NCI-H82 (cell line): ENCODE measurements around the gene OXCT2.
"Not testable (repeated sequence)": the region's sequence is repeated elsewhere in the genome, so short reads cannot be mapped to it uniquely, and the experiment has no call there.

Experiments
- DNase-seq: peaks from one replicate; lab custom pipeline; 2025; lab: John Stamatoyannopoulos, UW

Gene OXCT2

GRCh38 chr1:39787468-39787867 lies 16.3 kb upstream of the OXCT2 start:
- DNase-seq, result no peak

DNA sequence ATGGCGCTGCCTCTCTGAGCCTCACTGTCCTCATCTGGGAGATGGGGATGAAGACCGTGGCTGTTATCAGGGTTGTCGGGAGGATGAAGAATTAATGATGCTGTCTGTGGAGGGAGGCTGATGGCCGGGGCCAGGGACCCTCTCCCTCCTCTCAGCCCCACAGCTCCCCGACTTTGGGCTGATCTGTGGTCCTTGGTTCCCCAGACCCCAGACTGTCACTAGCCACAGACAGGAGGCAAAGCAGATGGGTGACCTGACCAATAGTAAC lies 15.9 kb upstream of the OXCT2 start:
- not testable (repeated sequence) for DNase-seq

- not testable (repeated sequence) for DNase-seq
These were observed 15.4 kb upstream of the OXCT2 start for GRCh38 chr1:39786303-39787107.

DNA sequence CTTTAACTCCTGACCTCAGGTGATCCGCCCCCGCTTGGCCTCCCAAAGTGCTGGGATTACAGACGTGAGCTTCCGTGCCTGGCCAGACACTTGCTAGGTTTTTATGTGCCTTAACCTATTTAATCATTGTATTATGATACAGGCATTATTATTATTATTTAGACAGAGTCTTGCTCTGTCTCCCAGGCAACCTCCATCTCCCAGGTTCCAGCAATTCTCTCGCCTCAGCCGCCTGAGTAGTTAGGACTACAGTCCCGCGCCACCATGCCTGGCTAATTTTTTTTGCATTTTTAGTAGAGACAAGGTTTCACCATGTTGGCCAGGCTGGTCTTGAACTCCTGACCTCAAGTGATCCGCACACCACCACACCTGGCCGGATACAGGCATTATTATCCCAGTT lies 11.5 kb upstream of the OXCT2 start:
- DNase-seq, result not testable (repeated sequence)

DNA sequence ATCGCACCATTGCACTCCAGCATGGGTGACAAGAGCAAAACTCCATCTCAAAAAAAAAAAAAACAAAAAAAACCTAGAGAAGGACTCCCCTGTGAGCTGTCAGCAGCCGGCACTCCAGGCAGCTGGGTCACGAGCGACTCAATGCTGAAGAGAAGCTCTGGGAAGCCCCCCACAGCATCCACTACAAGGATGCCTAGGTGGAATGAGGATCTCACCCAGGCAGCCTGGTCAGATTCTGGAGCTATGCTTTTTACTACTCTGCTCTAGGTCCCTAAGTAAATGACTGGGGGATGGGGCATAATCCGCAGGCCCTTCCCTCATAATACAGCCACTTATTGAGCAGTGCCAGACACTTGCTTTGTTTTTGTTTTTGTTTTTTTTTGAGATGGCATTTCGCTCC lies 11.0 kb upstream of the OXCT2 start:
- no peak for DNase-seq

DNA sequence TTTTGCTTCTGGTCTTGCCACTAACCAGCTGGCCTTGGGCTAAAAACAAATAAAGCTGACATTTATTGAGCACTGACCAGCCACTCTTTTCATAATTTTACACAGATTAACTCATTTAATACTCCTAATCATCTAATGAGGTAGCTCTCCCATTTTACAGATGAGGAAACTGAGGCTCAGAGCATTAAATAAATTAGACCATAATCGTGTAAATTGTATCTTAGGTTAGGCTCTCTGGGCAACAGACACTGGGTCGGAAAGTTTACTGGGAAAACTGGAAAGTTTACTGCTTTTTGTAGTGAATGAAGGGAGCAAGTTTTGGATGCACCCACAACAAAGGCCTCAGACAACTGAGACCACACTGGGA lies 10.2 kb upstream of the OXCT2 start:
- DNase-seq, result no peak

DNA sequence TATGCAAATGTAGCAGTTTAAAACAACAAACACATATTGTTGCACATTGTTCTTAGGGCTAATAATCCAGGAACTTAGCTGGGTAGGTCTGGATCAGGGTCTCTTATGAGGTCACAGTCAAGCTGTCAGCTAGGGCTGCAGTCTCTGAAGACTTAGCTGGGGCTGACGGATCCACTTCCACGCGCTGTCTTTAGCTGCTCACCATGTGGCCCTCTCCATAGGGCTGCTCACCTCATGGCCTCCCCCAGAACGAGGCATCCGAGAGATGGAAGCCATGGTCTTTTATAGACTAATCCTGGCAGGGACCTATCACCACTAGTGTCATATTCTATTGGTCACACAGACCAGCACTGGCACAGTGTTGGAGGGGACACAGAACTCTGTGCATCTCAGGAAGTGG lies 8.7 kb upstream of the OXCT2 start:
- no peak for DNase-seq

DNA sequence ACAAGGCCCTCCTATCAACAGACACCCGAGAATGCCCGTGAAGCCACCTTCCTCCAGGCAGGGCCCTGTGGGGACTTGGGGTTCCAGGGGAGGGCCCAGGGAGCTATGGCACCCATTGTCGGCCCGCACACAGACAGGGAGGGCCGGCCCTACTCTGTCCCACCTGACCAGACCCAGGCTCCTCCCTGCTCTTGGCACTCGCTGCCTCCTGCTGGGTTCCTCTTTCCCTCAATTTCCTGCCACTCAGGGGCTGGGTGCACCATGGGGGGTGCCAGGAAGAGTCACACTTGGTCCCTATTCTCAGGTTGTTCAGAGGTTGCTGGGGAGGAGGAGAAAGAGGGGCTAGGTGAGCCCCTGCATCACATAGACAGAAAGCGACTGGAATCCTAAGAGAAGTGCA lies 8.0 kb upstream of the OXCT2 start:
- no peak for DNase-seq

- DNase-seq, result not testable (repeated sequence)
These were observed 7.4 kb upstream of the OXCT2 start for GRCh38 chr1:39778463-39779099.

DNA sequence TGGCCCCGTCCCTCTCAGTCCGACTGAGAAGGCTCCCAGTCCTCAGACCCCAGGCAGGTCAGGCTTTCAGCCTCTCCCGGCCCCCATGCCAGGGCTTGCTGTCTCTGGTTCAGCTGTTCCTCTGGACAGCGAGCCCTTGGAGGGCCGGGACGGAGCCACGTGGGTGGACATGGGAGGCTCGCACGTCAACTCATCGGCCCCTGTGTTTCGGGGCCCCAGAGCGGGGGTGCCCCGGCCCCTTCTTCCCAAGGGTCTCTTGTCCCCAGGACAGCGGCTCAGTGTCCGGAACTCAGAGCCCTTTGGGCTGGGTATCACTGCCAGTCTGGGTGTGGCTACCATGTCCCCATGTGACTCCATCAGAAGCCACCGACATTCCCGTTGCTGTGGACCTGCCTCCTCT lies 6.7 kb upstream of the OXCT2 start:
- DNase-seq, result not testable (repeated sequence)

GRCh38 chr1:39777306-39777705 lies 6.2 kb upstream of the OXCT2 start:
- DNase-seq, result no peak

- no peak for DNase-seq
These were observed 5.7 kb upstream of the OXCT2 start for GRCh38 chr1:39776886-39777285.

GRCh38 chr1:39776400-39776713 lies 5.2 kb upstream of the OXCT2 start:
- no peak for DNase-seq

DNA sequence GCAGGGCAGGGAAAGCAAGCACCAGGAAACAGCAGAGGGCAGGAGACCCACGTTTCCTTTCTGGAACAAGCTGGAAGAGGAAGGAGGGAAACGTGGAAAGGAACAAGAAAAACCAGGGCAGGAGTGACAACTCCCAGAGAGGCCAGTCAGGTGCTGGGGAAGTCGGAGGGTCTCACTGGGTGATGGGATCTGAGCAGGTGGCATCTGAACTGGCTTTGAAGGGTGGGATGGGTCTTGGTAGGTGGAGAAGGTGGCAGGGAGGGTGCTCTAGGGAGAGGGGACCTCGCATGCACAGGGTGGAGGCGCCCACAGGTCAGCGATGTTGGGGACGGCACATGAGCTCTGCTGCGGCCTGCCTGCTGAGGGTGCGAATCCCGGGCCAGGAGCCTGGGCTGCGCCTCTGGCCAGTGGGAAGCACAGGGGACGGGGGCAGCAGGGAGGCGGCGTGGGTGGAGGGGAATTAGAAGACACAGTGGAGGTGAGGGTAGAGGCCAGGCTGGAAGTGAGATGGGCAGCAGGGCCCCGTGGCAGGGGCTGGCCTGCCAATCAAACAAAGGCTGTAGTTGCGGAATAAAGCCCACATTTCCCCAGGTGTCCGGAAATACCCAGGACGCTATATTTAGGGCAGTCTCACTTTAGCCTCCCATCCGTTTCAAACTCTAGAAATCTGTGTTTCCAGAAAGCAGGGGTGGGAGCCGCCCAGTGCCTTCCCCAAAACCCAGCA lies 4.7 kb upstream of the OXCT2 start:
- not testable (repeated sequence) for DNase-seq

DNA sequence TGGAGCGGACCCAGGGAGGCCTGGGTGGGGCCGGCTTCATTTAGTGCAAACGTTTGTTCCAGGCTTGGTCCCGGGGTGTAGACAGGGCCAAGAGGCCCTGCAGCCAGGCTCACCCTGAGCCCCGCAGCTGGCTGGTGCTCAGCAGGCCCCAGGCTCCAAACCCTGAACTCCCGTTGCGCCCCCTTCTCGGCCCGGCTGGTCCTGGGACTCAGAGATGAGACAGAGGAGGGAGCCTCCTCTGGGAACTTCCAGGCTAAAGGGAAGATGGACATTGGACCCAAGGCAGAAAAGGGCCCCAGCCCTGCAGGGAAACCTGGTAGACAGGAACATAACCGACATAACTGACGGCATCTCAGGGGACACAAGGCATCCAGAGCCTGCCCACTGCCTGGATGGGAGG lies 4.0 kb upstream of the OXCT2 start:
- DNase-seq, result not testable (repeated sequence)

DNA sequence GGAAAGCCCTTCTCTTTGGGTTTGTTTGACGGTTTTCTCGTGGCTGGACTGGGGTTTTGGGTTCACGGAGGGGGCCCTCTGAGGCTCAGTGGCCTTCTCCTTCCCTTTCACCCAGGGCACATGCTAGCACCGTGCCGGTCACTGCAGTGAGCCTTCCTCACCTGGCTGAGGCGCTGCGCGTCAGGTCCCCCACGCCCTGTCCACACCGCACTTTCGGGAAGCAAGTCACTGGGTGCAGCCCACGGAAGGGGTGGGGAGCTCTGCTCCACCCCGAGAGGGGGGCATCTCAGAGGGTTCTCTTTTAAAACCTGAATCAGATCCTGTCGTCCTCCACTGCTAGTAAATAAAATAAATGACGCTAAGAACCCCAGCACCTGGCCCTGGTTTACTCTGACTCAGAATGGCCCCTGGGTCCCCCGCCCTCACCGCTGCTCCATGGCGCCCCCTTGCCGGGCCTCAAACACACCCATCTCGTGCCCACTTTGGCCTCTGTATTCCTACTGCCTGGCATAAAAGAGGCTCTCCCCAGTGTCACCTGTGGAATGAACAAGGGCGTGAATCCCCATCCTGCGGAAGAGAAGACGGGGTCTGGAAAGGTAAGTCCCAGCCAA lies 2.3 kb upstream of the OXCT2 start:
- not testable (repeated sequence) for DNase-seq

GRCh38 chr1:39770100-39771021 lies 787 bp downstream of the OXCT2 start:
- DNase-seq, result not testable (repeated sequence)

- DNase-seq, result not testable (repeated sequence)
These were observed 1.6 kb downstream of the OXCT2 start for GRCh38 chr1:39769502-39769901.

GRCh38 chr1:39766466-39766865 lies 4.7 kb downstream of the OXCT2 start:
- not testable (repeated sequence) for DNase-seq

DNA sequence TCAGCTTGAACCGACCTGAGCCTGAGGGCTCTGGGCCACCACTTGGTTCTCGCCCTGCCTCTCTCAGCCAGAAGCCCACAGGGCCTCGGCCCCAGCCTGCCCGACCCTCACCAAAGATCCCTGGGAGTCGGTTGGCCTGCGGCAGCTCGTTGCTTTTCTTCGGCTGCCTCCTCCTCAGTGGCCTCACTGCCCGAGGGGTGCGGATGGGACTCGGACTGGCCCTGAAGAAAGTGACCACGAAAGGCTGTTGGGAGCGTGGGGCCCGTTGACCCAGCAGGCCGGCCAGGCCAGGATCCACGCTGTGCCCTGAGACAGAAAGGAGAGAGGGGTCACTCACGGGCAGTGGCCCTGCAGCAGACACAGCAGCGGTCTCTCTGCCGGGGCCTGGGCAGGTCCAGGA lies 6.6 kb downstream of the OXCT2 start:
- not testable (repeated sequence) for DNase-seq

- DNase-seq, result not testable (repeated sequence)
These were observed 7.4 kb downstream of the OXCT2 start for GRCh38 chr1:39763619-39764374.
